Skin of body (tissue), 2 donors: ENCODE data around the gene MILR1. TPM values are rescaled to one million over a fixed set of nuclear protein-coding genes. Genes with fewer than 3 reads are reported as not detected.
"Not testable (repeated sequence)": the region's sequence is repeated elsewhere in the genome, so short reads cannot be mapped to it uniquely, and the experiment has no call there.

ENCODE experiments used
- DNase-seq: peaks from one replicate; lab custom pipeline; 2025; lab: John Stamatoyannopoulos, UW
- total RNA-seq: library from RNA; depleted of rRNA; stranded (reverse); fragments of >200 nt; gene quantifications from one replicate; pipeline ENCODE4 v1.2.3, GENCODE V29; 2014

Gene MILR1
- total RNA-seq, 1 donor from 2014 or later = 5.2 TPM

- DNase-seq = no peak
Measured at GRCh38 chr17:64426596-64426995, 22.3 kb upstream of the MILR1 start.

- no peak for DNase-seq
Measured at GRCh38 chr17:64428406-64428805, 20.5 kb upstream of the MILR1 start.

- DNase-seq = not testable (repeated sequence)
Measured at GRCh38 chr17:64430036-64430435, 18.9 kb upstream of the MILR1 start.

- DNase-seq = no peak
Measured at GRCh38 chr17:64431534-64431933, 17.4 kb upstream of the MILR1 start.

- DNase-seq = no peak
Measured at GRCh38 chr17:64437944-64438525, 10.9 kb upstream of the MILR1 start.

- not testable (repeated sequence) for DNase-seq
Measured at GRCh38 chr17:64439521-64439920, 9.4 kb upstream of the MILR1 start.

GRCh38 chr17:64439956-64440355, 9.0 kb upstream of the MILR1 start:
- DNase-seq = no peak

GRCh38 chr17:64441772-64442540, 7.0 kb upstream of the MILR1 start:
- DNase-seq = peak; percentile 12

- DNase-seq = no peak
Measured at GRCh38 chr17:64442541-64442971, 6.4 kb upstream of the MILR1 start.

- DNase-seq = no peak
Measured at GRCh38 chr17:64443086-64443760, 5.7 kb upstream of the MILR1 start.

GRCh38 chr17:64447526-64447925, 1.4 kb upstream of the MILR1 start:
- DNase-seq = no peak

- DNase-seq = no peak
Measured at GRCh38 chr17:64449545-64449944, 630 bp downstream of the MILR1 start.

GRCh38 chr17:64455993-64456885, 7.3 kb downstream of the MILR1 start:
- no peak for DNase-seq

GRCh38 chr17:64457156-64457555, 8.2 kb downstream of the MILR1 start:
- no peak for DNase-seq

- no peak for DNase-seq
Measured at GRCh38 chr17:64458756-64459155, 9.8 kb downstream of the MILR1 start.

- no peak for DNase-seq
Measured at GRCh38 chr17:64459284-64459747, 10.4 kb downstream of the MILR1 start.

- not testable (repeated sequence) for DNase-seq
Measured at GRCh38 chr17:64459818-64460217, 10.9 kb downstream of the MILR1 start.

- peak; percentile 61 for DNase-seq
Measured at GRCh38 chr17:64460955-64461354, 12.0 kb downstream of the MILR1 start.

GRCh38 chr17:64461788-64462187, 12.9 kb downstream of the MILR1 start:
- no peak for DNase-seq

- no peak for DNase-seq
Measured at GRCh38 chr17:64466019-64466735, 17.3 kb downstream of the MILR1 start.

GRCh38 chr17:64466834-64467233, 17.9 kb downstream of the MILR1 start:
- not testable (repeated sequence) for DNase-seq
